Karpas-422 (cell line): ENCODE measurements around the gene POU3F3. TPM values are rescaled to one million over a fixed set of nuclear protein-coding genes. Genes with fewer than 3 reads are reported as not detected.

ENCODE experiments used
- DNase-seq: peaks from one replicate; pipeline ENCODE4 v3.0.0-alpha.2; 2015
- H2AFZ ChIP-seq: fragments of 200-600 bp; sonication (generic); 2 replicates; pipeline ENCODE4 v1.6.1; 2014; ENCODE audit warnings: antibody characterized with exemption, low read length, mixed read lengths
- H3K27ac ChIP-seq: fragments of 200-600 bp; sonication (generic); 2 replicates; pipeline ENCODE4 v1.5.1; 2014; ENCODE audit warnings: mild to moderate bottlenecking, low read length, moderate library complexity
- H3K27me3 ChIP-seq: fragments of 200-600 bp; sonication (generic); 2 replicates; pipeline ENCODE4 v1.6.1; 2014; ENCODE audit warnings: low read length, mixed read lengths
- H3K36me3 ChIP-seq: fragments of 200-600 bp; sonication (generic); 2 replicates; pipeline ENCODE4 v1.6.1; 2014; ENCODE audit warnings: low read length, mixed read lengths; ENCODE audit not compliant: insufficient read depth
- H3K4me1 ChIP-seq: fragments of 200-600 bp; sonication (generic); 2 replicates; pipeline ENCODE4 v1.6.1; 2014; ENCODE audit warnings: mild to moderate bottlenecking, low read length, mixed read lengths
- H3K4me2 ChIP-seq: fragments of 200-600 bp; sonication (generic); 2 replicates; pipeline ENCODE4 v1.6.1; 2014; ENCODE audit warnings: low read length, low read depth, mild to moderate bottlenecking; ENCODE audit not compliant: poor library complexity, severe bottlenecking
- H3K4me3 ChIP-seq: fragments of 200-600 bp; sonication (generic); 2 replicates; pipeline ENCODE4 v1.5.1; 2014; ENCODE audit warnings: mild to moderate bottlenecking, antibody characterized with exemption, low read length, mixed read lengths
- H3K79me2 ChIP-seq: fragments of 200-600 bp; sonication (generic); 2 replicates; pipeline ENCODE4 v1.6.1; 2014; ENCODE audit warnings: mild to moderate bottlenecking, low read length, mixed read lengths
- H3K9ac ChIP-seq: fragments of 200-600 bp; sonication (generic); 2 replicates; pipeline ENCODE4 v1.6.0; 2014; ENCODE audit warnings: low read length
- H3K9me2 ChIP-seq: fragments of 200-600 bp; sonication (generic), shearing (Covaris generic); replicated peaks from 2 replicates; pipeline ENCODE4 v1.6.0; 2014; ENCODE audit warnings: mild to moderate bottlenecking, low read length, moderate library complexity; ENCODE audit not compliant: insufficient read depth
- H3K9me3 ChIP-seq: fragments of 300-700, 200-600 bp; sonication (generic); 2 replicates; pipeline ENCODE4 v1.6.1; 2014; ENCODE audit warnings: low read length, mixed read lengths
- H4K20me1 ChIP-seq: fragments of 200-600 bp; sonication (generic); 2 replicates; pipeline ENCODE4 v1.6.1; 2014; ENCODE audit warnings: mild to moderate bottlenecking, antibody characterized with exemption, low read length, low read depth; ENCODE audit not compliant: insufficient read depth
- total RNA-seq: library from RNA; depleted of rRNA; stranded (reverse); fragments of >200 nt; shearing (Covaris generic); gene quantifications from 2 replicates; pipeline ENCODE4 v1.2.3, GENCODE V29; 2014; ENCODE audit warnings: low replicate concordance; rRNA removed

POU3F3 gene
- total RNA-seq = not detected in 2 replicates

DNA sequence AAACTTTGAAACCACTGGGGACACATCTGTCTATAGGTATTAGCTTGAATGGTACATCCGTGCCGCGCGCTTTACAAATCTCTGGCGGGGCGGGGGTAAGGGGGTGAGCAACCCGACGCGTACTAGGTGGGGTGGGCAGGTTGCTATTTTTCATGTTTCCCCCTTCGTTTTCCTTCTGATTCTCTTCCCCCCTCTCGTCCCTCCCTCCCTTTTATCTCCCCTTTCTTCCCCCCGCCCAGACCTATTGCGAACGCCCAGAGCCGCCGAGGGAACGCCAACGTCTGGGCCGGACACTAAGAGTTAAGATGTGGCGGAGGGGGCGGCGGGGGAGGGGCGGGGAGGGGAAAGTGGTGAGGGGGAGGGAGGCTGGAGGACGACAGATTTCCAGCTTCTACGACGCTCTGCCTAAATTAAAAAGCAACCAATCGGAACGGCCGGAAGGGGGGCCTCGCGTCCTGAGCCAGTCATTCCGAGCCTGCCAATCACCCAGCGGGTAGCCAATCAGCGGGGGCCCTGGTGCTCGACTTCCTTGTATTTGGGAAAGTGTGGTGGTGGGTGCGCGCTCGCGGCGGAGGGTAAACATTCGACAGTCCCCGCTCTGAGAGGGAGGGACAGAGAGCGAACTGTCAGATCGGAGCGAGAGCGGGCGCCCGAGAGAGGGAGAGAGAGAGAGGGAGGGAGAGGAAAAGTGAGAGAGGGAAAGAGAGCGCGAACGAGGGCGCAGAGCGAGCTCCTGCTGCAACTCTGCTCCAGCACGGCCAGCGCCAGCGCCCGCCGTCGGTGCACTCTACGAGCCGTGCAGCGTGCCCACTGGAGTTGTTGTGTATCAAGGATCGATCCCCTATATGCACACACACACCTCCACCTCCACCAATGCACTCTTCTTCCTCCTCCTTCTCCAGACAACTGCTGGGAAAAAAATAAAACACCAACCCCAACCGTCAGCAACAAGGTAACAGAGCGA, at the start of gene POU3F3:
TSS of gene POU3F3 (plus strand) at position 582 of the 964 bp plus-strand sequence. CDS start 1,396 bp downstream, outside the sequence.
- Histone ChIP-seq H3K4me2 (no peak within 1 kb of the TSS), H3K9me2 (no peaks in the 10 kb centered on the region), H3K4me1 (no peaks in the 10 kb centered on the region), H3K79me2 (no peaks in the 10 kb centered on the region), H3K27me3 (no peaks in the 10 kb centered on the region), H3K9ac (no peak within 1 kb of the TSS), H4K20me1 (no peaks in the 10 kb centered on the region), H3K27ac (no peak within 1 kb of the TSS), H3K9me3 (peaks cover 4% of the 10 kb centered on the region; the same call in 1 of the 2 replicates), H3K4me3 (no peak within 1 kb of the TSS), H2AFZ (no peak within 1 kb of the TSS), H3K36me3 (no peaks in the 10 kb centered on the region)
- DNase-seq = no peak

DNA sequence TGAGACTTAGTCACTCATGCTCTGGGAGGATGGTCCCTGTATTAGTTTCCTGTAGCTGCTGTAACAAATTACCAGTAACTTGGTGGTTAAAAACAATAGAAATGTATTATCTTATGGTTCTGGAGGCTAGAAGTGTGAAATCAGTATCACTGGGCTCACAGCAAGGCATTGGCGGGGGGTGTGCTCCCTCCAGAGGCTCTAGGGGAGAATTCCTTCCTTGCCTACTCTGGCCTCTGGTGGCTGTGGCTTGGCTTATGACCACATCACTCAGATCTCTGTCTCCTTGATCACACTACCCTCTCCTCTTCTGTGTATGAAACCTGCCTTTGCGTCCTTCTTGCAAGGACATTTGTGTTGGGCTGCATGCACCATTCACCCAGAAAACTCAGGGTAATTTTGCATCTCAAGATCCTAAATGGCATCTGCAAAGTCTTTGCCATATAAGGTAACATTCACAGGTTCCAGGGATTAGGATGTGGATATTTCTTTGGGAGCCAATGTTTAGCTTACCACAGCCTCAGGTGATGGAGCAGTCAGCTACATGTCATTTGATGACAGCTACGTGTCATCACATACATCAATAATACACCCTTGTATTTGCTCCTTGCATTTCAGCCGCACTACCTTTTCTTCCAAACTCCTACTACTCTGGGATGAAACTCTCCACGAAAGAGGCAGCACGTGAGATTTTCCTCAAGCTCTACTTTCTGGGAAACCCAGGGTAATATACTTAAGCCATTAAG, 49.6 kb upstream of the POU3F3 start:
- H3K27me3 ChIP-seq = 0 out of 2 replicates have a peak, but pooled peaks cover 2% of the 10 kb centered on the region
- no peak overlapping the region for H3K27ac ChIP-seq
- no peak overlapping the region for H3K4me3 ChIP-seq
- no peaks in the 10 kb centered on the region; the same call in 1 of the 2 replicates for H3K9me2 ChIP-seq
- DNase-seq = no peak
- no peaks in the 10 kb centered on the region for H4K20me1 ChIP-seq
- H3K4me2 ChIP-seq = no peak overlapping the region
- no peaks in the 10 kb centered on the region for H3K4me1 ChIP-seq
- no peaks in the 10 kb centered on the region for H3K9me3 ChIP-seq
- no peaks in the 10 kb centered on the region for H3K79me2 ChIP-seq
- H2AFZ ChIP-seq = no peak overlapping the region
- no peak overlapping the region for H3K9ac ChIP-seq
- H3K36me3 ChIP-seq = no peaks in the 10 kb centered on the region

DNA sequence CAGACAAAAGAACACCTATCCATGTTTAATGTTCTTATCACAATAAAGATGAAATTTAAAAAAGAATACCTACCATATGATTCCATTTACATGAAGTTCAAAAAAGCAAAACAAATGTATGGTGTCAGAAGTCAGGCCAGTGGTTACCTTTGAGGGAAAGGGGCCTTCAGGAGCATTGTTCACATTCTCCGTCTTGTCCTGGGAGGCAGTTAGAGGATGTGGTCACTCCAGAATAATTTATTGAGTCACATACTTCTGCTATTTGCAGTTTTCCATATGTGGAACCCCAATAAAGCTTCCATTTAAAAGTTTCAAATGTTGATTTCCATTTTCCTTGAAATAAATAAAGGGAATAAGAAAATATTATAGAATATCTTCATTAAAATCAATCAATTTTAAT, 41.6 kb upstream of the POU3F3 start:
- no peaks in the 10 kb centered on the region for H3K79me2 ChIP-seq
- H3K9me3 ChIP-seq = no peaks in the 10 kb centered on the region
- no peak for DNase-seq

DNA sequence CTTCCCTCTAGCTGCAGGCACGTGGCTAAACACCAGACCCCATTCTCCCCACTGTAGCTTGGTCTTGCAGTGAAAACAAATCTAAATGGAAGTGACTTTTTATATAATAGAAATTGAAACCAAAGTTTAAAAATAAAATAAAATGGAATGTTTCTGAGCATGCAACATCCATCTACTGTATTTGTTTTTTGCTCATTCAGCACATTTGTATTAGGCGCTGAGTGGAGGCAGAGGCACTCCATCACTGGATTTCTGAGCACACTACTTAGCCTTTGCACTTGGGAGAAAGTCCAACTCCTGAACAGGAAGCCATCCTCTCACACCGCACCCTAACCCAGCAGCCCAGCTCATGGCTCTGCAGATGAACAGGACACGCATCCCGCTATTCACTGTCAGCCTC, 37.8 kb upstream of the POU3F3 start:
- Histone ChIP-seq H3K4me1 (no peaks in the 10 kb centered on the region), H3K79me2 (no peaks in the 10 kb centered on the region), H3K4me3 (no peak overlapping the region), H3K9ac (no peak overlapping the region), H3K9me3 (no peaks in the 10 kb centered on the region), H4K20me1 (no peaks in the 10 kb centered on the region), H3K9me2 (no peaks in the 10 kb centered on the region), H2AFZ (no peak overlapping the region), H3K27ac (no peak overlapping the region), H3K36me3 (no peaks in the 10 kb centered on the region), H3K4me2 (no peak overlapping the region), H3K27me3 (no peaks in the 10 kb centered on the region)
- DNase-seq = no peak

More for the DNA sequence above, 41.6 kb upstream of the POU3F3 start:
- H3K27ac ChIP-seq = no peak overlapping the region
- no peaks in the 10 kb centered on the region for H3K36me3 ChIP-seq
- H3K4me1 ChIP-seq = no peaks in the 10 kb centered on the region
- H4K20me1 ChIP-seq = no peaks in the 10 kb centered on the region
- H2AFZ ChIP-seq = no peak overlapping the region
- no peak overlapping the region for H3K4me3 ChIP-seq
- H3K27me3 ChIP-seq = 0 out of 2 replicates have a peak, but pooled peaks cover 5% of the 10 kb centered on the region
- no peak overlapping the region for H3K9ac ChIP-seq
- H3K4me2 ChIP-seq = no peak overlapping the region
- no peaks in the 10 kb centered on the region for H3K9me2 ChIP-seq

DNA sequence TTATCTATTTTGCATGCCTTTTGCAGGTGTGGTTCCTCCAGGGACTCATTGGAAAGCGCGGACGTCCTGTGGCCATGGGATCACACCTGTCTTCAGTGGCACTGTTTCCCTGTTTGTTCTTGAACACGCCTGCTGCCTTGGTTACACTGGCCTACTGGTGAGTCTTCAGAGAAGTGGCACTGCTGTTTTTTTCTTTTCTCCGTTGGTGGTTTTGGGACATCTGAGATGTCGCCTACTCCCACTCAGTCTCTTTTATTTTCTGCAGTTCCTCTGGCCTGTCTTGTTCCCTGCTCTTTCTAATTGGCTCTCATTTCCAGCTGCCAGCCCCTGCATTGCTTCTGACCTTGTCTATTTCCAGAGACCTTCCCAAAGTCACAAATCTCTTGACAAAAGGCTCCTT, 35.7 kb upstream of the POU3F3 start:
- Histone ChIP-seq H3K4me2 (no peak overlapping the region), H2AFZ (no peak overlapping the region), H3K36me3 (no peaks in the 10 kb centered on the region), H3K79me2 (no peaks in the 10 kb centered on the region), H4K20me1 (no peaks in the 10 kb centered on the region), H3K27ac (no peak overlapping the region), H3K9me3 (no peaks in the 10 kb centered on the region), H3K4me3 (no peak overlapping the region), H3K4me1 (no peaks in the 10 kb centered on the region), H3K9ac (no peak overlapping the region), H3K27me3 (no peaks in the 10 kb centered on the region), H3K9me2 (no peaks in the 10 kb centered on the region)
- DNase-seq = no peak

DNA sequence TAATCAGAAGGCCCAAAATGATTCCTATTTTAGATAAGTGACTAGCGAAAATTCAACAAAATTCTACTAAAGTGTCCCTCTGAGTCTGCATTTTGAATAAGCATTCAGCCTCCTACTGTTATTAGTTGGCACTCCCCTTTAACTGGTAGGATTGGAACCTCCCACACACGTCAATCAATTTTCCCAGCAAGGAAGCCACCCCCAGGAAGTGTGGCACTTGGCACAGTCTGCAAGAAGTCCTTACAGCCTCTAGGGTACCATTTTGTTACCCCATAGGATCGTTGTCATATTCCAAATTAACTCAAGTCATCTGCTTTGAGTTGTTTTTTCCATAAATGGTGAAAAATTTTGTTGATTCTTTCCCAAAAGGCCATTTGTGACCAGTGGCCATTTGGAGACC, 33.8 kb upstream of the POU3F3 start:
- no peaks in the 10 kb centered on the region for H4K20me1 ChIP-seq
- no peaks in the 10 kb centered on the region for H3K27me3 ChIP-seq
- H3K9me3 ChIP-seq = no peaks in the 10 kb centered on the region
- no peak overlapping the region for H3K4me3 ChIP-seq
- no peaks in the 10 kb centered on the region for H3K4me1 ChIP-seq
- no peaks in the 10 kb centered on the region for H3K79me2 ChIP-seq
- no peak overlapping the region for H3K4me2 ChIP-seq
- no peak overlapping the region for H3K9ac ChIP-seq
- no peak overlapping the region for H2AFZ ChIP-seq
- H3K27ac ChIP-seq = no peak overlapping the region
- no peak for DNase-seq
- no peaks in the 10 kb centered on the region for H3K36me3 ChIP-seq
- H3K9me2 ChIP-seq = no peaks in the 10 kb centered on the region

DNA sequence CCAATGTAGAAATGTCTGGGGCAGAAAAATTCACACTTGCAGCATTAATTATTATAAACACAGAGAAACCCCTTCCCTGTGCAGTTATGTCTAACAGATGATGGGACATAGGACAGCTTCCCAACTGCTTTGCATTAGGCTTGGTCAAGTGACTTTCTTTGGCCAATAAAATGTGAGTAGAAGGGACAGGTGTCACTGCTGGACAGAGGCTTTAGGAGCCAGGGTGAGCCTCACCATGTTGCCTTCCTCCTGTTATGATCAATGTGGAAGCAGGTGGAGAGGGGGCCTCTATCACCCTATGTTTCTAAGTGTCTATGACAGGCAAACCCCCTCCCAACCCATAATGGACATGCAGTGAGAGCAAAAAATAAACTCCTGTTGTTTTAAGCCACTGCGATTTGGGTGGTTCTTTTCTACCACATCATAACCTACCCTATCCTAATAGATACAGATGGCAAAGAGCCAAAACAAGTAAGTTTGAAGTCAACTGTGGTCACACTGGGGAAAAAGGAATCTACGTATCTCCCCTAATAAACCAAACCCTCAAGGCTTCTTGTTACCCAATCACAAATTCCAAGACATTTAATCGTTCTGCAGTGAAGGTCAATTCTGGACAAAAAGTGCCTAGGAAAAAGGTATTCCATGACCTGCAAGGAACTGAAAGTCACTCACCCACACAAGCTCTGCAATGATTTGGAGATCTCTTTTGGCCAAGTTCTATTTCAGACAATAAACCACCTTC, 28.6 kb upstream of the POU3F3 start:
- no peak for DNase-seq
- H3K79me2 ChIP-seq = no peaks in the 10 kb centered on the region
- H3K9me2 ChIP-seq = no peaks in the 10 kb centered on the region
- no peak overlapping the region for H3K9ac ChIP-seq
- H3K27ac ChIP-seq = no peak overlapping the region
- no peak overlapping the region for H3K4me2 ChIP-seq
- H3K27me3 ChIP-seq = no peaks in the 10 kb centered on the region
- H3K4me3 ChIP-seq = no peak overlapping the region
- H2AFZ ChIP-seq = no peak overlapping the region
- no peaks in the 10 kb centered on the region for H3K4me1 ChIP-seq
- H3K9me3 ChIP-seq = no peaks in the 10 kb centered on the region
- no peaks in the 10 kb centered on the region for H4K20me1 ChIP-seq
- H3K36me3 ChIP-seq = no peaks in the 10 kb centered on the region
